ENCODE measurements around the gene KIF13A.

- no peak for TF ChIP-seq FOS (IDR thresholded peaks at IDR 0.05; ENCODE audit: borderline replicate concordance, insufficient read depth, low read length)
- TF ChIP-seq, protein P1, sequence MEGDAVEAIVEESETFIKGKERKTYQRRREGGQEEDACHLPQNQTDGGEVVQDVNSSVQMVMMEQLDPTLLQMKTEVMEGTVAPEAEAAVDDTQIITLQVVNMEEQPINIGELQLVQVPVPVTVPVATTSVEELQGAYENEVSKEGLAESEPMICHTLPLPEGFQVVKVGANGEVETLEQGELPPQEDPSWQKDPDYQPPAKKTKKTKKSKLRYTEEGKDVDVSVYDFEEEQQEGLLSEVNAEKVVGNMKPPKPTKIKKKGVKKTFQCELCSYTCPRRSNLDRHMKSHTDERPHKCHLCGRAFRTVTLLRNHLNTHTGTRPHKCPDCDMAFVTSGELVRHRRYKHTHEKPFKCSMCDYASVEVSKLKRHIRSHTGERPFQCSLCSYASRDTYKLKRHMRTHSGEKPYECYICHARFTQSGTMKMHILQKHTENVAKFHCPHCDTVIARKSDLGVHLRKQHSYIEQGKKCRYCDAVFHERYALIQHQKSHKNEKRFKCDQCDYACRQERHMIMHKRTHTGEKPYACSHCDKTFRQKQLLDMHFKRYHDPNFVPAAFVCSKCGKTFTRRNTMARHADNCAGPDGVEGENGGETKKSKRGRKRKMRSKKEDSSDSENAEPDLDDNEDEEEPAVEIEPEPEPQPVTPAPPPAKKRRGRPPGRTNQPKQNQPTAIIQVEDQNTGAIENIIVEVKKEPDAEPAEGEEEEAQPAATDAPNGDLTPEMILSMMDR (IDR thresholded peaks at IDR 0.05; ENCODE audit: extremely low read depth in 1 of 2, insufficient read depth in 1 of 2, low read depth in 1 of 2, low read length in 2 of 2) = no peak
- TF ChIP-seq, protein P2, sequence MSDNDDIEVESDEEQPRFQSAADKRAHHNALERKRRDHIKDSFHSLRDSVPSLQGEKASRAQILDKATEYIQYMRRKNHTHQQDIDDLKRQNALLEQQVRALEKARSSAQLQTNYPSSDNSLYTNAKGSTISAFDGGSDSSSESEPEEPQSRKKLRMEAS (IDR thresholded peaks at IDR 0.05; ENCODE audit: insufficient read depth, insufficient read length) = no peak
- TF ChIP-seq POLR2AphosphoS5 (IDR thresholded peaks at IDR 0.05; ENCODE audit: insufficient read depth, low read depth, low read length) = no peak
- TF ChIP-seq POLR2A (IDR thresholded peaks at IDR 0.05; ENCODE audit: low read depth, low read length) = no peak
Measured at GRCh38 chr6:17979479-17979878, 8.0 kb downstream of the KIF13A start.

All from endothelial cell of umbilical vein (primary cell).